Mesenchymal stem cell (in vitro differentiated cells and primary cell): Measurements from ENCODE around the gene FLOT2.
"Not testable (repeated sequence)": the region's sequence is repeated elsewhere in the genome, so short reads cannot be mapped to it uniquely, and the experiment has no call there.

Experiments used
- DNase-seq: peaks from one replicate; pipeline ENCODE4 v3.0.0-alpha.2; 2013
- H2AFZ ChIP-seq: one replicate; pipeline ENCODE4 v1.6.1; 2013; ENCODE audit warnings: low read depth, mild to moderate bottlenecking, control low read depth, inconsistent platforms, low read length, moderate library complexity
- H2AK5ac ChIP-seq: 2 replicates; pipeline ENCODE4 v1.6.1; 2013; ENCODE audit warnings: low read length, moderate library complexity, mild to moderate bottlenecking, inconsistent platforms; ENCODE audit not compliant: severe bottlenecking
- H2BK120ac ChIP-seq: one replicate; pipeline ENCODE4 v1.6.1; 2013; ENCODE audit warnings: low read depth, mild to moderate bottlenecking, inconsistent platforms, low read length, moderate library complexity
- H2BK12ac ChIP-seq, 2 experiments: one replicate each; pipeline ENCODE4 v1.6.1; 2013; ENCODE audit warnings: inconsistent platforms in 2 of 2, low read length in 2 of 2, mild to moderate bottlenecking in 2 of 2, moderate library complexity in 2 of 2, control low read depth in 1 of 2
- H2BK15ac ChIP-seq: one replicate; pipeline ENCODE4 v1.6.1; 2013; ENCODE audit warnings: mild to moderate bottlenecking, low read depth, inconsistent platforms; ENCODE audit not compliant: poor library complexity, severe bottlenecking
- H2BK5ac ChIP-seq: 2 replicates; pipeline ENCODE4 v1.6.1; 2013; ENCODE audit warnings: low read depth, mild to moderate bottlenecking, low read length, control low read depth, inconsistent platforms; ENCODE audit not compliant: poor library complexity, severe bottlenecking
- H3K14ac ChIP-seq, 2 experiments: one replicate each; pipeline ENCODE4 v1.6.1; 2013; ENCODE audit warnings: inconsistent platforms in 2 of 2, low read length in 2 of 2, control low read depth in 1 of 2, mild to moderate bottlenecking in 1 of 2, moderate library complexity in 1 of 2
- H3K18ac ChIP-seq, 2 experiments: one replicate each; pipeline ENCODE4 v1.6.1; 2013; ENCODE audit warnings: inconsistent platforms in 2 of 2, low read length in 2 of 2, control low read depth in 1 of 2, low read depth in 1 of 2, mild to moderate bottlenecking in 1 of 2
- H3K23ac ChIP-seq, 2 experiments: one replicate each; pipeline ENCODE4 v1.6.1; 2013; ENCODE audit warnings: inconsistent platforms in 2 of 2, low read length in 2 of 2, mild to moderate bottlenecking in 2 of 2, moderate library complexity in 2 of 2, control low read depth in 1 of 2
- H3K27ac ChIP-seq: 2 replicates; pipeline ENCODE4 v1.5.1; 2013; ENCODE audit warnings: mild to moderate bottlenecking, moderate library complexity, low read length, control low read depth, inconsistent platforms; ENCODE audit not compliant: poor library complexity, severe bottlenecking
- H3K27me3 ChIP-seq, 2 experiments: 2 replicates each; pipeline versions ENCODE4 v1.6.1 to v1.7.0; 2013; ENCODE audit warnings: low read length in 2 of 2, mild to moderate bottlenecking in 2 of 2, moderate library complexity in 2 of 2, control low read depth in 1 of 2, inconsistent platforms in 1 of 2; ENCODE audit not compliant: control insufficient read depth in 1 of 2, insufficient read depth in 1 of 2
- H3K36me3 ChIP-seq, 2 experiments: 2 replicates each; pipeline versions ENCODE4 v1.6.1 to v1.7.0; 2013; ENCODE audit warnings: low read length in 2 of 2, control low read depth in 1 of 2, inconsistent platforms in 1 of 2, low read depth in 1 of 2, mild to moderate bottlenecking in 1 of 2; ENCODE audit not compliant: insufficient read depth in 2 of 2, control insufficient read depth in 1 of 2
- H3K4ac ChIP-seq, 2 experiments: one replicate each; pipeline ENCODE4 v1.6.1; 2013; ENCODE audit warnings: inconsistent platforms in 2 of 2, low read length in 2 of 2, mild to moderate bottlenecking in 2 of 2, moderate library complexity in 2 of 2, control low read depth in 1 of 2, low read depth in 1 of 2
- H3K4me1 ChIP-seq: 2 replicates; pipeline ENCODE4 v1.6.1; 2013; ENCODE audit warnings: low read depth, low read length, control low read depth; ENCODE audit not compliant: control insufficient read depth, insufficient read depth
- H3K4me2 ChIP-seq: 2 replicates; pipeline ENCODE4 v1.6.1; 2013; ENCODE audit warnings: low read length, mild to moderate bottlenecking, inconsistent platforms; ENCODE audit not compliant: poor library complexity, severe bottlenecking
- H3K4me3 ChIP-seq, 2 experiments: 2 replicates each; pipeline versions ENCODE4 v1.5.1 to v1.7.0; 2013; ENCODE audit warnings: low read length in 2 of 2, mild to moderate bottlenecking in 2 of 2, control low read depth in 1 of 2, low read depth in 1 of 2; ENCODE audit not compliant: insufficient read depth in 1 of 2
- H3K79me1 ChIP-seq: replicated peaks from 2 replicates; pipeline ENCODE4 v1.6.1; 2013; ENCODE audit warnings: mild to moderate bottlenecking, control low read depth, low read length, inconsistent platforms; ENCODE audit not compliant: poor library complexity, severe bottlenecking
- H3K9ac ChIP-seq: 2 replicates; pipeline ENCODE4 v1.7.0; 2013; ENCODE audit warnings: mild to moderate bottlenecking, low read length, moderate library complexity
- H3K9me3 ChIP-seq: 2 replicates; pipeline ENCODE4 v1.7.0; 2013; ENCODE audit warnings: mild to moderate bottlenecking, low read length; ENCODE audit not compliant: control insufficient read depth
- H4K8ac ChIP-seq: one replicate; pipeline ENCODE4 v1.6.1; 2013; ENCODE audit warnings: inconsistent platforms, mild to moderate bottlenecking, low read length, moderate library complexity
- H4K91ac ChIP-seq: one replicate; pipeline ENCODE4 v1.6.1; 2013; ENCODE audit warnings: mild to moderate bottlenecking, low read length, inconsistent platforms
- WGBS: methylation state at CpG from one replicate; pipeline ENCODE4 v1.1.7; 2013; ENCODE audit warnings: mixed read lengths; 5-methylcytosine and 5-hydroxymethylcytosine counted together

Gene FLOT2

DNA sequence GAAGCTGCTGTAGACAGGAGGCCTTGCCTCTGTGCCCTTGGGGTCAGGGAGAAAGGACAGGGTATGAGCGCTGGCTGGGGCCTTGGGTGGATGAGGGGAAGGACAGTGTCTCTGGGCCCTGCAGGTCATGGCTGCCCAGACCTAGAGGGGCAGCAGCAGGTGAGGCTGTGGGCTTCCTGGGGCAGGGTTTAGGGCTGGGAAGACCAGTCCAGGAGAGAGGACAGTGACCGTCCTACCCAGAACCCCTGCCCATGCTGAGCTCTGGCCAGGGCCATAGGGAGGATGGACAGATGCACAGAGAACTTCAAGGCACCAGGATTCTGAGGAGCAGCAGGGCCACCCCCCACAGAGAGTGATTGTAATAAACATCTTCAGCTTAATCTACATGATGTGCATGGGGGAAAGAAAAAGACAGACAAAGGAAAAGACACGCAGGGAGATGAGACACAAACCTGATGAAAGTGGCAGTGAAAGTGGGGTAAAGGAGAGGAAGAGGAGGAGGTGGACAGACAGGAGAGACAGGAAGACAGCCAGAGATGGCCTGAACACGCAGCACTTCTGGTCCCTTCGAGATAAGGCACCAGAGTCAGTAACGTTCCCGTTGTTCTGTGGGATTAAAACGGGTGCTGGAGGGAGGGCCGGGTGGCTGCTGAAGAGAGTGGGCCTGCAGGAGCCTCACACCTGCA lies 17.5 kb downstream of the FLOT2 start:
- Histone ChIP-seq H3K4me1 (peaks cover 7% of the 10 kb centered on the region), H3K14ac (no peak overlapping the region), H2AFZ (no peak overlapping the region), H3K27me3 (no peaks in the 10 kb centered on the region), H2BK120ac (no peak overlapping the region), H4K8ac (no peak overlapping the region), H2BK5ac (no peak overlapping the region), H3K18ac (no peak overlapping the region), H3K4me2 (no peak overlapping the region), H3K9ac (no peak overlapping the region), H3K27ac (no peak overlapping the region), H2BK15ac (no peak overlapping the region), H4K91ac (no peak overlapping the region), H3K4me3 (no peak overlapping the region), H3K23ac (no peak overlapping the region), H3K79me1 (peaks cover 9% of the 10 kb centered on the region), H2BK12ac (no peak overlapping the region), H3K4ac (no peak overlapping the region), H3K36me3 (peaks cover 65 to 71% of the 10 kb centered on the region in 2 experiments), H3K9me3 (no peaks in the 10 kb centered on the region), H2AK5ac (no peak overlapping the region)
- DNase-seq: no peak
- WGBS: 87% methylated on average over 9 of the region's 9 CpGs

- H4K91ac ChIP-seq: no peak overlapping the region
- H3K27ac ChIP-seq: no peak overlapping the region
- H3K4me3 ChIP-seq: no peak overlapping the region
- H3K4me1 ChIP-seq: peaks cover 2% of the 10 kb centered on the region
- H3K9ac ChIP-seq: no peak overlapping the region
- no peak overlapping the region for H2BK15ac ChIP-seq
- H2AFZ ChIP-seq: no peak overlapping the region
- H3K27me3 ChIP-seq: no peaks in the 10 kb centered on the region
- H3K36me3 ChIP-seq: peaks cover 55 to 60% of the 10 kb centered on the region in 2 experiments
- no peak overlapping the region for H2BK5ac ChIP-seq
- H3K79me1 ChIP-seq: peaks cover 8% of the 10 kb centered on the region
- 69% methylated on average over 4 of the region's 4 CpGs for WGBS
- no peak overlapping the region for H3K4me2 ChIP-seq
- no peak overlapping the region for H2BK12ac ChIP-seq
- no peaks in the 10 kb centered on the region for H3K9me3 ChIP-seq
- no peak overlapping the region for H4K8ac ChIP-seq
- H3K18ac ChIP-seq: no peak overlapping the region
- H3K4ac ChIP-seq: no peak overlapping the region
- no peak overlapping the region for H3K23ac ChIP-seq
- H2AK5ac ChIP-seq: no peak overlapping the region
- peak; percentile 62 for DNase-seq
- no peak overlapping the region for H3K14ac ChIP-seq
- no peak overlapping the region for H2BK120ac ChIP-seq
These were observed 18.6 kb downstream of the FLOT2 start for GRCh38 chr17:28878981-28879380.

DNA sequence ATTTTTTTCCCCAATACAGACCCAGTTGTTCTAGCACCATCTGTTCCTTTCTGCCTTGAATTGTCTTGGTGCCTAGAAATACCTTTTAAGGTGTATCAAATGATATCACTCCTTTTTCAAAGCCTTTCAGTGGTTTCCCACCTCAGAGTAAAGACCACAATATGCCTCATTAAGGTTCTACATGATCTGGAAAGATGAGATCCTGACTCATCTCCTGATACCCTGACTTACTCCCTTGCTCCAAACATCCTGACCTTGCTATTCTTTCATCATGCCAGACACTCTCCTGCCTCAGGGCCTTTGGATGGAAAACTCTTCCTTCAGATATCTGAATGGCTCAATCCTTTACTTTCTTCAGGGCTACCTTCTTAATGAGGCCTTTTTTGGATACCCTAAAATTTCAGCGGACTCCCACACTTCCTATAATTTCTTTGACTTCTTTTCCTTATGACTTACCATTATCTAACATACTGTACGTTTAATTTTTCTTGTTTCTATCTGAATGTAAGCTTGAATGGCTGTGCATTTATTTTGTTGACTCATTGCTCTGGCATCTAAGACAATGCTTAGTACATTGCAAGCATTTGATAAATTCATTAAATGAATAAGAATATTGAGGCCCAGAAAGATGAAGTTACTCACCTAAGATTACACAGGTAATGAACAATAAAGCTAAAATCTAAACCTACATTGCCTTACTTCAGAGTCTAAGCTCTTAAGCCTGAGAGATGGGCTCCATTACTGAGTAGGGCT lies 19.2 kb downstream of the FLOT2 start:
- Histone ChIP-seq H2AK5ac (no peak overlapping the region), H3K14ac (no peak overlapping the region), H3K27me3 (no peaks in the 10 kb centered on the region), H3K4ac (no peak overlapping the region), H4K91ac (no peak overlapping the region), H3K9ac (no peak overlapping the region), H4K8ac (no peak overlapping the region), H2BK12ac (no peak overlapping the region), H3K9me3 (no peaks in the 10 kb centered on the region), H3K4me1 (peaks cover 2% of the 10 kb centered on the region), H2AFZ (no peak overlapping the region), H3K27ac (no peak overlapping the region), H2BK5ac (no peak overlapping the region), H3K23ac (no peak overlapping the region), H3K4me3 (no peak overlapping the region), H2BK15ac (no peak overlapping the region), H3K18ac (no peak overlapping the region), H2BK120ac (no peak overlapping the region), H3K4me2 (no peak overlapping the region), H3K36me3 (peaks cover 48 to 54% of the 10 kb centered on the region in 2 experiments), H3K79me1 (peaks cover 3% of the 10 kb centered on the region)
- DNase-seq: no peak
- WGBS: 89% methylated on average over 1 of the region's 2 CpGs

- not testable (repeated sequence) for H3K4me3 ChIP-seq, H2BK120ac ChIP-seq, H4K91ac ChIP-seq, H3K14ac ChIP-seq, H3K27ac ChIP-seq, H3K9me3 ChIP-seq, H3K4me1 ChIP-seq, H3K4me2 ChIP-seq, DNase-seq, H3K18ac ChIP-seq, H3K9ac ChIP-seq, H3K23ac ChIP-seq, H2AFZ ChIP-seq, H2AK5ac ChIP-seq, H3K4ac ChIP-seq, H2BK15ac ChIP-seq, H4K8ac ChIP-seq, H2BK12ac ChIP-seq, H2BK5ac ChIP-seq, H3K27me3 ChIP-seq, H3K79me1 ChIP-seq
- 98% methylated on average over 6 of the region's 6 CpGs for WGBS
- peaks cover 37 to 43% of the 10 kb centered on the region in 2 experiments for H3K36me3 ChIP-seq
These were observed 20.3 kb downstream of the FLOT2 start for GRCh38 chr17:28877150-28877711.
